Umbilical cord (tissue), 2 donors: ENCODE data around the gene CD6. TPM values are rescaled to one million over a fixed set of nuclear protein-coding genes. Genes with fewer than 3 reads are reported as not detected.
A peak's percentile ranks its signal among the peaks of the same experiment; 100 is the strongest.

ENCODE experiments used
- DNase-seq: peaks from one replicate; pipeline ENCODE4 v3.0.0-alpha.2; 2015; ENCODE audit warnings: low spot score
- total RNA-seq: library from RNA; depleted of rRNA; stranded (reverse); fragments of >200 nt; gene quantifications from one replicate; pipeline ENCODE4 v1.2.3, GENCODE V29; 2014; ENCODE audit warnings: low replicate concordance; ENCODE audit not compliant: insufficient read depth

The CD6 gene
- total RNA-seq, 1 donor from 2014 or later = 0.24 TPM

DNA sequence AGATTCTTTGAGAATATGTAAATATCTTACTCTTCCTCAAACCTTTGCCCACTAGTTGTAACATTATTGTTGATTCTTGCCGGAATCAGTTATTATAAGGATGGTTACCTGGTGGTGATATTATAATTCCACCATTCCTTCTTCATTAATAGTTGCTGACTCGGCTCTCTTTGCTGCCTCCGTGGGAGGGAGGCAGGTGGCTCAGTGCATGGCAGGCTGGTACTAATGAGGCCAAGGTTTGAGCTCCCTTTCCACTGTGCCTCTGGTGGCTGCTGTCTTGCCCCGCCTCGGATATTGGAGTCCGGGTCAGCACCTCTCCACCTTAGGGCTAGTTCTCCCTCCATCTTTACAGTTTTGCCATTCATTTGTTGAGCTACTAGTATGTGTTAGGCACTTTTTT is 12.7 kb downstream of the CD6 start:
- no peak for DNase-seq

- no peak for DNase-seq
Measured at GRCh38 chr11:60984636-60985035, 13.2 kb downstream of the CD6 start.

DNA sequence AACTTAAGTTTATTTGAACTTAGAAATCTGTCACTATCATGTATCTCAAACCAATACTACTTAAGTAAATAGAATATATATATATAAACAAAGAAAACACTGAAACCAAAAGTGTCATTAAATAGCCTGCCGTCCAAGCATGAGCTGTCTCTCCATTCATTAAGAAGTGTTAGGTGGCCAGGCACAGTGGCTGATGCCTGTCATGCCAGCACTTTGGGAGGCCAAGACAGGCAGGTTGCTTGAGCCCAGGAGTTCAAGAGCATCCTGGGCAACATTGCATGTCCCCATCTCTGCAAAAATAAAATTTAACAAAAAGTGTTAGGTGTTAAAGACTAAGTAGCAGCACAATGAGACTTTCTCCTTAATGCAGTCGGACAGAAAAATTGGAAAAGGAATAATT is 14.0 kb downstream of the CD6 start:
- no peak for DNase-seq

DNA sequence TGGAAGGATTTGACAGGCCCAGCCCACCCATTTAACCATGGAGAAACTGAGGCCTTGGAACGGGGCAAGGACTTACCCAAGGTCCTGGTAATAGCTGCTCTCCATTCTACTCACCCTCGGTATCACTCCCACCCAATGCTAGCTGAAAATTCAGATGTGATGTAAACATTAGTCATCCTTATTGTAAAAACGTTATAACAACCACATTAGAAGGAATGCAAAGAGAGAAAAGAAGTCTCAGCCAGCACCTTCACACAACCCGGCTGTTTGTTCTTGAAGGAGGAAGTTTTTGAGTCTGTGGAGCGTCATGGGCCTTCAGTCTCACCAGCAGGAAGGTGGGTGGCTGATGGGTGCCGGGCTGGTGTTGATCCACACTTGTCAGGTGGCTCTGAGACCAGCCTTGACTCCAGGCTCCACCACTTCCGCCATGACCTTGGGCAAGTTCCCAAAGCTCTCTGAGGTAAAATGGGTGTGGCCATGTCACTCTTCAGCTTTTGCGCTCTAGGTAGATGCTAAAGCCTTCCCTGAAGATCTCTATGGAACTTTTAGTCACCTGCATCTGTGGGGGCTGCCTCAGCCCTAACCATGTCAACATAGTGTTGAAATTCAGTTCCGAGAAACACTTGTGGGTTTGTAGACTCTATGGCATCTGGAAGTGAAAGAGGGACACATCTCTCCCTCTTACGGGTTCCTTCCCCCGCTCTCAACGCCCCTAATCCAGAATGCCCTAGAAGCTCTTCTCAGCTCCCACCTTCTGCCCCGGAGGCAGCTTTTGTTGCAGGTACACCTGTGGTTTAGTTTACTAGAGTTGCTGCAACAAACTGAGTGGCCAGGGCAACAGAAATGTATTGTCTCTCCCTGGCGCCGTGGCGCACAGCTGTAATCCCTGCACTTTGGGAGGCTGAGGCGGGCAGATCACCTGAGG is 14.8 kb downstream of the CD6 start:
- DNase-seq = no peak

GRCh38 chr11:60987577-60988277 is 16.2 kb downstream of the CD6 start:
- DNase-seq = no peak

GRCh38 chr11:60988658-60989057 is 17.2 kb downstream of the CD6 start:
- DNase-seq = no peak

DNA sequence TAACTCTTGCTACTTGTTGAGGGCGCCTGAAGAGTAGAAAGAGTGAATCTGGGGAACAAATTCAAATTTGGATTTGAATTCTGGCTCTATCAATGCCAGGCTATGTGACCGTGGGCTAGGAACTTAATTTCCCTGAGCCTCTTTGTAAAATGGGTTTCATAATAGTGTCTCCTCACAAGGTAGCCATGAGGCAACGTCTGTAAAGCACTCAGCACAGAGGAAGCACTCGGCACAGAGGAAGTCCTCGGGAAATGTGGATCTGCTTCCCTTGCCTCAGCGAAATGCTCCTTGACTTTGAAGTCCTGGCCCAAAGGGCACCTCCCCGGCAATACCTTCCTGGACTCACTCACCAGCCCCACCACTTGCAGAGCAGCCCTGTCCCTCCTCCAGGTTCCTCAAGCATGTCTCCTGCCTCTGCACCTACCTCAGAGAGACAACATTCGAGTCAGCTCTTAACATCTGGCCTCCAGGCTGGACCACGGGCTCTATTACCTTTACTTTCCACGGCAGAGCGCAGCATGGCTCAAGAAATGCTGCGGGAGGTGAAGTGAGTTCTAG is 17.7 kb downstream of the CD6 start:
- DNase-seq = no peak

DNA sequence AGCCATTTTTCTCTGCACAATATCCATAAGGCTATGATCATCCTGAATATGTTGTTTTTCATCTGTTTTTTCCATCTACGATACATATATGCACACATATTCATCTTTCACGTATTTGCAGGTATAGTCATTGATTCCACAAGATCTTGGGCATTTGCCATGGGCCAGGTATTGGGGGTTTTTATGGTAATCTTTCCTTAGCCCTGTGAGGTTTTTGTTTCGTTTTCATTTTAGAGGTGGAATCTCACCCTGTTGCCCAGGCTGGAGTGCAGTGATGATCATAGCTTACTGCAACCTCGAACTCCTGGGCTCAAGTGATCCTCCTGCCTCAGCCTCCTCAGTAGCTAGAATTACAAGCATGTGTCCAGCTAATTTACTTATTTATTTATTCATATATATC is 20.0 kb downstream of the CD6 start:
- no peak for DNase-seq

- DNase-seq = peak; percentile 77
Measured at GRCh38 chr11:60992842-60993409, 21.4 kb downstream of the CD6 start.

DNA sequence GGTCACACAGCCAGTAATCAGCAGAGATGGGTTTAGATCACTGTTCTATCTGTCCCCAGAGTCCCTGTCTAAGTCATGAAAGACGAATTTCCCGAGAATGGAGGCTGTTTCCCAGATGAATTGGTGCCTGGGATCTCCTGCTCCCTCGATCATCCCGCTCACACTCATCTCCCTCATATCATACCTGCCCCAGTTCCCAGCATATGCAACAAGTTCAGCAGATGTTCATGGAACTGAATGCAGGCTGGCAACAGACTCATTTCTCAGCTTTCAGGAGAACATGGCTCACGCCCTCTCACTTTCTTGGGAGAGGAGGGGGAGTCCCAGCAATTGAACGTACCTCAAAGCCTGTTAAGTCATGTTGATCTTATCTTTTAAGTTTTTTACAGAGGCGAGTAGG is 22.1 kb downstream of the CD6 start:
- no peak for DNase-seq

DNA sequence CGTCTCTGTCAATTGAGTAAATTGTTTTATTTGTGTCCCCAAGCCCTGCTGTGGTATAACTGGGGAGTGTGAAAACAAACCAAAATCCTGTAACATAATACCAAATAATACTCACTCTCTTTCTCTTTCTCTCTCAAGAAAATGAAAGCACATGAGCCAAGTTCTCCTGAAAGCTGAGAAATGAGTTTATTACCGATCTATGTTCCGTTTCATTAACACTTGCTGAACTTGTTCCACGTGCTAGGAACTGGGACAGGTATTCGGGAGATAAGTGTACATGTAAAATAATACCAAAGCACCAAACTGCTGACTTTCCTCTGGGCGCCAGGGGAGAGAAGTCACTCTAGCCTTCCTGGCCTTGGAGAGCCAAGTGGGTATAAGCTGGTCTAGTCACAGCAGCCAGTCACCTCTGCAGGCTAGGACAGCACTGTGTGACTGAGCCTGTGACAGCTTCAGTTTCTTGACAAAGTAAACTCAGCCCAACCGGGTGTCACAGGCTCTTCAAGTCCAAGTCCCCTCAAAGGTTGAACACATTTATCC is 23.1 kb downstream of the CD6 start:
- no peak for DNase-seq

DNA sequence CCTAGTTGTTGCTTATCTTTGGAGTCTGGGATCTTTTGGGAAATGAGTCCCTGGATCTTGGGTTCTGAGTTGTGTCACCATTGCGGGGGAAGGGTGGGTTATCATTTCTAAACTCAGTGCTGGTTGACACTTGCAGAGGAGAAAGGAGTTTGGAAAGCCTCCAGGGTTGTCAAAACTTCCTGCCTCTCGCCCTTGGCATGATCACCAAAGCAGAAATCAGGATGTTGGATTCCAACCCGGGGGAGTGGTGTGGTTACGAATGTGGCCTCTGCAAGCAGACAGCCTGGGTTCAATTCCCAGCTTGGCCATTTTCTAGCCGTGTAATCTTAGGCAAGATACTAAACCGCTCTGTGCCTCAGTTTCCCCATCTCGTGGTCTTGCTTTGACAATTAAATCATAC is 24.3 kb downstream of the CD6 start:
- no peak for DNase-seq

GRCh38 chr11:60996381-60997138 is 25.1 kb downstream of the CD6 start:
- no peak for DNase-seq

- no peak for DNase-seq
Measured at GRCh38 chr11:61000426-61000825, 28.9 kb downstream of the CD6 start.

DNA sequence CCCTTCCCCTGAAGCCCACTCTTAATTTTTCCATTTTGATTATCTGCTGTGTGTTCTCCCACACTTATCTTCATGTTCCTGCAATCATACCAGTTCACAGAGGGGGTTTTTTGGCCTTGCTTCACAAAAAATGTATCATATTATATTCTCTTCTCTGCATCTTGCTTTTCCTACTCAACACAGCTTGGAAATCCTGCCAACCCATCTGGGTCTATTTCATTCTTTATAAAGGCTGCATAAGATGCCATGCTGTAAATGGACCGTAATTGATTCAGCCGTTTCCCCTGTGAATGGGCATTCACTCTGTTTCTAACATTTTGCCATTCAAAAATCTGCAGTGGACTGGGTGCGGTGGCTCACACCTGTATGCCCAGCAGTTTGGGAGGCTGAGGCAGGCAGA is 30.5 kb downstream of the CD6 start:
- no peak for DNase-seq

GRCh38 chr11:61002598-61002997 is 31.1 kb downstream of the CD6 start:
- DNase-seq = no peak

- peak; percentile 59 for DNase-seq
Measured at GRCh38 chr11:61004180-61004611, 32.7 kb downstream of the CD6 start.

DNA sequence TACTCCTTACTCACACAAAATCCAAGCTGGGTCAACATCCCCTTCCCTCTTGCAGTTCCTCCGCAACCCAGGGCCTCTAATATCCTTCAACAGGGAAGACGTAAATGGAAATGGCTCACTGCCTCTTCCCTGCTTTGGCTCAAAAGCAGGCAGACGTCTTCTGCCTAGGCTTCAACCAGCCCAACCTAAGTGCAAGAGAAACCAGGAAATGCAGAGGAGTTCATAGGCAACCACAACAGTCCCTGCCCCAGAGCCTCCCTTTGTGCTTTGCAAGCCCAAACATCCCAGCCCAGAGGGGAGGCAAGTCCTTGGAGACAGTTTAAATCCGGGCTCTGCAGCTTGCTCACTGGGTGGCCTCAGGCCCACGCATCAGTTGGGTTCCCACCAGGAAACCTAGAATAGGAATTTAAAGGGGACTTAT is 33.3 kb downstream of the CD6 start:
- DNase-seq = peak; percentile 49

DNA sequence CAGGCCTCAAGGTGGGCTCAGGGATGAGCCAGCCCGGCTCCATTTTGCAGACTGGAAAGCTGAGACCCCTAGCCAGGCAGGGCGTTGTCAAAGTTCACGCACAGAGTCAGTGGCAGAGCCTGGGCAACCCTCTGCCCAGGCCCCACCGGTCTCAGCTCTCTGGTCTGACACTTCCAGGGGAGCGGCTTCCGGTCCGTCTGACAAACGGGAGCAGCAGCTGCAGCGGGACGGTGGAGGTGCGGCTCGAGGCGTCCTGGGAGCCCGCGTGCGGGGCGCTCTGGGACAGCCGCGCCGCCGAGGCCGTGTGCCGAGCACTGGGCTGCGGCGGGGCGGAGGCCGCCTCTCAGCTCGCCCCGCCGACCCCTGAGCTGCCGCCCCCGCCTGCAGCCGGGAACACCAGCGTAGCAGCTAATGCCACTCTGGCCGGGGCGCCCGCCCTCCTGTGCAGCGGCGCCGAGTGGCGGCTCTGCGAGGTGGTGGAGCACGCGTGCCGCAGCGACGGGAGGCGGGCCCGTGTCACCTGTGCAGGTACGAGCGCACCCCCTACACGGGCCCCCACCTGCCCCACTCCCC is 36.0 kb downstream of the CD6 start:
- DNase-seq = no peak

- no peak for DNase-seq
Measured at GRCh38 chr11:61007956-61008896, 36.7 kb downstream of the CD6 start.
